Measurements from ENCODE around the gene RTN4RL1.

RTN4RL1 gene

GRCh38 chr17:1979182-1979985 is 45.8 kb downstream of the RTN4RL1 start:
- Histone ChIP-seq H3K36me3 (ENCODE audit: low read length) (no peaks in the 10 kb centered on the region), H3K9ac (ENCODE audit: low read length) (no peak overlapping the region), H4K20me1 (ENCODE audit: low read depth, low read length) (no peaks in the 10 kb centered on the region), H3F3A (ENCODE audit: insufficient read depth) (no peaks in the 10 kb centered on the region), H3K27ac (ENCODE audit: low read depth, low read length) (no peak overlapping the region), H3K4me2 (ENCODE audit: low read depth, low read length, poor library complexity, severe bottlenecking) (no peak overlapping the region), H3K4me3 (ENCODE audit: insufficient read depth, low read length, poor library complexity, severe bottlenecking) (no peak overlapping the region), H3K9me3 (ENCODE audit: insufficient read depth, low read length) (no peaks in the 10 kb centered on the region), H3K9me2 (replicated peaks; ENCODE audit: insufficient read depth, low read length) (no peaks in the 10 kb centered on the region), H3K27me3 (ENCODE audit: low read length) (no peaks in the 10 kb centered on the region), H2AFZ (ENCODE audit: low read depth, low read length, severe bottlenecking) (no peak overlapping the region), H3K79me2 (ENCODE audit: insufficient read depth, low read length) (no peaks in the 10 kb centered on the region)
- TF ChIP-seq CTCF (IDR thresholded peaks at IDR 0.05; ENCODE audit: insufficient read depth, low read length, poor library complexity, severe bottlenecking) = no peak
- no peak for TF ChIP-seq EZH2phosphoT487 (conservative IDR thresholded peaks at IDR 0.05; ENCODE audit: low read length)

GRCh38 chr17:1978396-1978949 is 46.7 kb downstream of the RTN4RL1 start:
- H3K36me3 ChIP-seq (ENCODE audit: low read length) = no peaks in the 10 kb centered on the region
- no peak for TF ChIP-seq CTCF (IDR thresholded peaks at IDR 0.05; ENCODE audit: insufficient read depth, low read length, poor library complexity, severe bottlenecking)
- TF ChIP-seq EZH2phosphoT487 (conservative IDR thresholded peaks at IDR 0.05; ENCODE audit: low read length) = no peak
- H3K27ac ChIP-seq (ENCODE audit: low read depth, low read length) = no peak overlapping the region
- H3K9ac ChIP-seq (ENCODE audit: low read length) = no peak overlapping the region
- H3K27me3 ChIP-seq (ENCODE audit: low read length) = no peaks in the 10 kb centered on the region
- H3K79me2 ChIP-seq (ENCODE audit: insufficient read depth, low read length) = no peaks in the 10 kb centered on the region
- H3F3A ChIP-seq (ENCODE audit: insufficient read depth) = no peaks in the 10 kb centered on the region
- no peaks in the 10 kb centered on the region for H4K20me1 ChIP-seq (ENCODE audit: low read depth, low read length)
- H2AFZ ChIP-seq (ENCODE audit: low read depth, low read length, severe bottlenecking) = no peak overlapping the region
- no peaks in the 10 kb centered on the region for H3K9me2 ChIP-seq (replicated peaks; ENCODE audit: insufficient read depth, low read length)
- no peak overlapping the region for H3K4me2 ChIP-seq (ENCODE audit: low read depth, low read length, poor library complexity, severe bottlenecking)
- H3K4me3 ChIP-seq (ENCODE audit: insufficient read depth, low read length, poor library complexity, severe bottlenecking) = no peak overlapping the region
- H3K9me3 ChIP-seq (ENCODE audit: insufficient read depth, low read length) = no peaks in the 10 kb centered on the region

GRCh38 chr17:1977583-1978395 is 47.3 kb downstream of the RTN4RL1 start:
- TF ChIP-seq EZH2phosphoT487 (conservative IDR thresholded peaks at IDR 0.05; ENCODE audit: low read length) (no peak), CTCF (IDR thresholded peaks at IDR 0.05; ENCODE audit: insufficient read depth, low read length, poor library complexity, severe bottlenecking) (no peak)
- Histone ChIP-seq H4K20me1 (ENCODE audit: low read depth, low read length) (no peaks in the 10 kb centered on the region), H3K9me2 (replicated peaks; ENCODE audit: insufficient read depth, low read length) (no peaks in the 10 kb centered on the region), H3K27ac (ENCODE audit: low read depth, low read length) (no peak overlapping the region), H3K36me3 (ENCODE audit: low read length) (no peaks in the 10 kb centered on the region), H3K79me2 (ENCODE audit: insufficient read depth, low read length) (no peaks in the 10 kb centered on the region), H3K9me3 (ENCODE audit: insufficient read depth, low read length) (no peaks in the 10 kb centered on the region), H3K4me2 (ENCODE audit: low read depth, low read length, poor library complexity, severe bottlenecking) (no peak overlapping the region), H3K9ac (ENCODE audit: low read length) (no peak overlapping the region), H3K27me3 (ENCODE audit: low read length) (no peaks in the 10 kb centered on the region), H2AFZ (ENCODE audit: low read depth, low read length, severe bottlenecking) (no peak overlapping the region), H3K4me3 (ENCODE audit: insufficient read depth, low read length, poor library complexity, severe bottlenecking) (no peak overlapping the region), H3F3A (ENCODE audit: insufficient read depth) (no peaks in the 10 kb centered on the region)

All from SU-DHL-6 (cell line).